Natural killer cell (primary cell): ENCODE data around the gene AATF. TPM values are rescaled to one million over a fixed set of nuclear protein-coding genes. Genes with fewer than 3 reads are reported as not detected.

Experiments
- ATAC-seq, 3 donors: fragments of 150-1000 bp in 2 of 3; fragments of 200-7000 bp in 1 of 3; cut with Tn5 transposase; 1 replicate in 1 of 3; 2 replicates in 2 of 3; pipeline ENCODE4 v1.10.0; 2021; ENCODE audit warnings: mild to moderate bottlenecking in 2 of 3, moderate library complexity in 2 of 3
- DNase-seq, 2 donors: peaks; one replicate each; pipeline versions ENCODE4 v3.0.0 to v3.0.0-alpha.2; 2013 to 2021; ENCODE audit warnings: mixed read lengths in 1 of 2
- H3K27ac ChIP-seq: one replicate; pipeline ENCODE4 v1.5.1; 2013; ENCODE audit warnings: mild to moderate bottlenecking, low read length
- H3K27me3 ChIP-seq: one replicate; pipeline ENCODE4 v1.6.1; 2013; ENCODE audit warnings: low read length; ENCODE audit not compliant: control insufficient read depth, insufficient read depth
- H3K36me3 ChIP-seq: one replicate; pipeline ENCODE4 v1.6.1; 2013; ENCODE audit warnings: low read length; ENCODE audit not compliant: control insufficient read depth, insufficient read depth
- H3K4me1 ChIP-seq: one replicate; pipeline ENCODE4 v1.6.1; 2013; ENCODE audit warnings: low read length; ENCODE audit not compliant: control insufficient read depth, insufficient read depth
- H3K4me3 ChIP-seq: one replicate; pipeline ENCODE4 v1.5.1; 2013; ENCODE audit warnings: low read length
- H3K9me3 ChIP-seq: one replicate; pipeline ENCODE4 v1.6.1; 2013; ENCODE audit warnings: low read length; ENCODE audit not compliant: control insufficient read depth, insufficient read depth
- H3K27ac Mint-ChIP-seq, 2 donors: one replicate each; pipeline ENCODE4 v1.8.0; 2022; ENCODE audit warnings: mild to moderate bottlenecking in 2 of 2, mixed read lengths in 2 of 2, moderate library complexity in 1 of 2
- H3K27me3 Mint-ChIP-seq, 2 donors: one replicate each; pipeline ENCODE4 v1.8.0; 2022; ENCODE audit warnings: low read depth in 2 of 2, mixed read lengths in 2 of 2
- H3K36me3 Mint-ChIP-seq: one replicate; pipeline ENCODE4 v1.8.0; 2022; ENCODE audit warnings: mixed read lengths
- H3K4me1 Mint-ChIP-seq, 2 donors: one replicate each; pipeline ENCODE4 v1.8.0; 2022; ENCODE audit warnings: mixed read lengths in 2 of 2
- H3K4me3 Mint-ChIP-seq: one replicate; pipeline ENCODE4 v1.8.0; 2022; ENCODE audit warnings: mild to moderate bottlenecking, moderate library complexity, mixed read lengths
- H3K9me3 Mint-ChIP-seq, 2 donors: one replicate each; pipeline ENCODE4 v1.8.0; 2022; ENCODE audit warnings: mixed read lengths in 2 of 2
- CTCF ChIP-seq: fragments of 200-600 bp; IDR thresholded peaks from one replicate; pipeline ENCODE4 v1.8.0; 2022; ENCODE audit warnings: antibody characterized with exemption
- WGBS: methylation state at CpG from one replicate; pipeline ENCODE4 v1.1.7; 2013; ENCODE audit warnings: missing lambda C conversion rate; ENCODE audit not compliant: insufficient coverage; 5-methylcytosine and 5-hydroxymethylcytosine counted together
- intact Hi-C: fragments of 100-400 bp; cut with micrococcal nuclease; formaldehyde crosslinking; loops from one replicate; pipeline ENCODE4 v1.14.2; 2022
- total RNA-seq, 4 donors: library from RNA; stranded (reverse); fragments of 120-200 nt in 1 of 4; gene quantifications; one replicate each; pipeline versions ENCODE4 v1.2.3 to v1.2.4, GENCODE V29; 2013 to 2022

The AATF gene
- total RNA-seq, 3 donors from 2014 or later (not counting 1 experiment from before 2014, with no cell fraction given), result 60.1 to 67.2 (median 63.2) TPM

- no peaks in the 10 kb centered on the region for H3K36me3 ChIP-seq
- H3K9me3 Mint-ChIP-seq, result no peaks in the 10 kb centered on the region
- ATAC-seq, result no peak
- H3K9me3 ChIP-seq, result no peaks in the 10 kb centered on the region
- WGBS, result 60% methylated on average over 4 of the region's 5 CpGs
- H3K27me3 ChIP-seq, result peaks cover 2% of the 10 kb centered on the region
- no peak for TF ChIP-seq CTCF
- H3K4me1 ChIP-seq, result no peaks in the 10 kb centered on the region
- H3K4me3 ChIP-seq, result no peak overlapping the region
- H3K4me1 Mint-ChIP-seq, result no peaks in the 10 kb centered on the region
- no peak overlapping the region for H3K4me3 Mint-ChIP-seq
- no peak for DNase-seq
- no peak overlapping the region for H3K27ac Mint-ChIP-seq
- intact Hi-C loops, result no loop called here
- peaks cover 14 to 16% of the 10 kb centered on the region in 2 donors for H3K27me3 Mint-ChIP-seq
- H3K27ac ChIP-seq, result no peak overlapping the region
- no peaks in the 10 kb centered on the region for H3K36me3 Mint-ChIP-seq
Measured at GRCh38 chr17:36913132-36913531, 35.6 kb upstream of the AATF start.

GRCh38 chr17:36918211-36918691 is 30.5 kb upstream of the AATF start:
- 38% methylated on average over 3 of the region's 3 CpGs for WGBS
- H3K4me3 Mint-ChIP-seq, result no peak overlapping the region
- peaks cover 23 to 42% of the 10 kb centered on the region in 2 donors for H3K27me3 Mint-ChIP-seq
- Histone ChIP-seq H3K4me3 (no peak overlapping the region), H3K4me1 (no peaks in the 10 kb centered on the region), H3K27ac (no peak overlapping the region), H3K36me3 (no peaks in the 10 kb centered on the region), H3K9me3 (no peaks in the 10 kb centered on the region), H3K27me3 (peaks cover 9% of the 10 kb centered on the region)
- no peak overlapping the region for H3K27ac Mint-ChIP-seq
- H3K36me3 Mint-ChIP-seq, result no peaks in the 10 kb centered on the region
- DNase-seq, result no peak
- TF ChIP-seq CTCF, result no peak
- no peaks in the 10 kb centered on the region for H3K9me3 Mint-ChIP-seq
- intact Hi-C loops, result no loop called here
- no peak for ATAC-seq
- no peaks in the 10 kb centered on the region for H3K4me1 Mint-ChIP-seq

- H3K36me3 Mint-ChIP-seq, result no peaks in the 10 kb centered on the region
- H3K4me1 Mint-ChIP-seq, result no peaks in the 10 kb centered on the region
- no peaks in the 10 kb centered on the region for H3K9me3 Mint-ChIP-seq
- no peak for DNase-seq
- Histone ChIP-seq H3K36me3 (no peaks in the 10 kb centered on the region), H3K27me3 (peaks cover 9% of the 10 kb centered on the region), H3K27ac (no peak overlapping the region), H3K4me1 (no peaks in the 10 kb centered on the region), H3K4me3 (no peak overlapping the region), H3K9me3 (no peaks in the 10 kb centered on the region)
- H3K27ac Mint-ChIP-seq, result no peak overlapping the region
- 69% methylated on average over 7 of the region's 7 CpGs for WGBS
- intact Hi-C loops, result no loop called here
- H3K27me3 Mint-ChIP-seq, result peaks cover 27 to 46% of the 10 kb centered on the region in 2 donors
- TF ChIP-seq CTCF, result no peak
- no peak for ATAC-seq
- no peak overlapping the region for H3K4me3 Mint-ChIP-seq
Measured at GRCh38 chr17:36919407-36919968, 29.3 kb upstream of the AATF start.
